HG02759 (cell line): Measurements from ENCODE around the gene FAM227B.
A peak's percentile ranks its signal among the peaks of the same experiment; 100 is the strongest.

Source experiments
- ATAC-seq: cut with Tn5 transposase; IDR thresholded peaks from one replicate; pipeline ENCODE4 v1.9.1; 2021; ENCODE audit warnings: mild to moderate bottlenecking, moderate library complexity; ENCODE audit not compliant: unreplicated experiment

Gene FAM227B

DNA sequence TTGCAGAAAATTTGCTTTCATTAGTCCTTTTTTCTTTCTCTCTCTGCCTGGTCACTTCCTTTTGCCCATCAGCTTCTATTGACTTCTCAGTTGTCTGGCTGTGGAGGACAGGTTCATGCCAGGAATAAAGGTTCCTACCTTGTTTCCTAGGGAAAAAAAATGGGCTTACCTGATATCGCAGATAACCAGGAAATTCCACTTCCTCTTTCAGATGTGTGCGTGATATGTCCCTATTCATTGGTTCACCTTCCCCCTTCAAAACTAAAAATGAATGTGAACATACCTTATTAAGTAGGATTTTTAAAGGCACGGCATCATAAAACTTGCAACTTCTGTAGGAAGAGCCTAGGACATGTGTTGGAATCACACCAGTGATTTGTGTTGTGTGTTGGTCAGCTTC, 317.6 kb downstream of the FAM227B start:
- ATAC-seq = no peak

DNA sequence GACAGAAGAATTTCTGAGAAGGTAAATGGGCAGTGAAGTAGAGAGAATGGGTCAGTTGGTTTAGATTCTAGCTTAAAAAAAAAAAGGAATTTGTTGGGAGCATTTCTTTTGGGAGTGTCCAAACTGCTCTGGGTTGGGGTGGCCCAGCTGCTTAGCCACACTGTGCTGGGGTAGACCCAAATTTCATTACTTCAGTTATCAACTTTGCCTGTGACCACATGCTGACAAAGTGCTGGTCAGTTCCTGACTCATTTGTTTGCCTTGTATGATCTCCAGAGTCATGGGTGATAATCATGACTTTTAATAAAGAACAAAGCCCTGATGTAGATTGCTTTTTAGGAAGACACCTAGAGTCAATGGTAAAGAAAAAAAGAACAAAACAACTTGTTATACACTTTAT, 319.1 kb downstream of the FAM227B start:
- ATAC-seq = no peak

DNA sequence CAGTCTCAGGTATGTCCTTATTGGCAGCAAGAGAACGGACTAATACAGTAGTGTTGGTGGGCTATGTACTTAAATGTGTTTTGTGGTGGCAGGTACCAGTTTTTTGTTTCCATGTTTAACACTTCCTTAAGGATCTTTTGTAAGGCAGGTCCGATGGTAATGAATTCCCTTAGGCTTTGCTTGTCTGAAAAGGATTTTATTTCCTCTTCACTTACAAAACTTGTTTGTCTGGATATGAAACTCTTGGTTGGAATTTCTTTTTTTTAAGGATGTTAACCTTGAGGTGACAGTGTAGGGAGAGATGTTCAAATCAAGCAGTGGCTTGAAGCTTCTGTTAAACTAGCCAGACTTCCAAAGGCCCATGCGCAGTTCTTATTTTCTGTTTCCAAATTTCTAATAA, 319.8 kb downstream of the FAM227B start:
- ATAC-seq = no peak

DNA sequence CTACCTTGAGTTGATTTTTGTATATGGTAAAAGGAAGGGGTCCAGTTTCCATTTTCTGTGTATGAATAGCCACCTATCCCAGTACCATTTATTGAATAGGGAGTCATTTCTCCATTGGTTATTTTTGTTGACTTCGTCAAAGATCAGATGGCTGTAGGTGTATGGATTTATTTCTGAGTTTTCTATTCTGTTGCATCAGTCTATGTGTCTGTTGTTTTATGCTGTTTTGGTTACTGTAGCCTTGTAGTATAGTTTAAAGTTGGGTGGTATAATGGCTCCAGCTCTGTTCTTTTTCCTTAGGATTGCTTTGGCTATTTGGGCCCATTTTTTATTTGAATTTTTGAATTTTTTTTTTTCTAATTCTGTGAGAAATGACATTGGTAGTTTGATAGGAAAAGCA, 323.0 kb downstream of the FAM227B start:
- no peak for ATAC-seq

DNA sequence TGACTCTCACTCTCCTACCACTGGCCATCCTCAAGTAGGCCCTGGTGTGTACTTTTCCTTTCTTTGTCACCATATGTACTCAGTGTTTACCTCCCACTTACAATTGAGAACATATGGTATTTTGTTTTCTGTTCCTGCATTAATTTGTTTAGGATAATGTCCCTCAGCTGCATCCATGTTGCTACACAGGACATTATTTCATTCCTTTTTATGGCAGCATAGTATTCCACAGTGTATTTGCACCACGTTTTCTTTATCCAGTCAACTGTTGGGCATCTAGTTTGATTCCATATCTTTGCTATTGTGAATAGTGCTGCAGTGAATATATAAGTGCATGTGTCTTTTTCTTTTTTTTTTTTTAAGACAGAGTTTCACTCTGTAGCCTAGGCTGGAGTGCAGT, 324.4 kb downstream of the FAM227B start:
- ATAC-seq = no peak

DNA sequence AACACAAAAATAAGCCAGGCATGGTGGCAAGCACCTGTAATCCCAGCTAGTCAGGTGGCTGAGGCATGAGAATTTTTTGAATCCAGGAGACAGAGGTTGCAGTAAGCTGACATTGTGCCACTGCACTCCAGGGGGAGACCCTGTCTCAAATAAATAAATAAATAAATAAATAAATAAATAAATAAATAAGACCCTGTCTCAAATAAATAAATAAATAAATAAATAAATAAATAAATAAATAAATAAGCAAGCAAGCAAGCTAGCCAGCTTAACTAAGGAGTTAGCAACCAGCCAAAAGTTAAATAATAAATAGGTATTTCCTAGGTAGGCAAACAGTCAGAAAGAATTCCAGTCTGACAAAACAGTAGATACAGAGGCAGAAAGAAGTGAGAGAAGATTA, 326.7 kb downstream of the FAM227B start:
- ATAC-seq = no peak

- no peak for ATAC-seq
Measured at GRCh38 chr15:49290191-49290590, 330.4 kb downstream of the FAM227B start.

DNA sequence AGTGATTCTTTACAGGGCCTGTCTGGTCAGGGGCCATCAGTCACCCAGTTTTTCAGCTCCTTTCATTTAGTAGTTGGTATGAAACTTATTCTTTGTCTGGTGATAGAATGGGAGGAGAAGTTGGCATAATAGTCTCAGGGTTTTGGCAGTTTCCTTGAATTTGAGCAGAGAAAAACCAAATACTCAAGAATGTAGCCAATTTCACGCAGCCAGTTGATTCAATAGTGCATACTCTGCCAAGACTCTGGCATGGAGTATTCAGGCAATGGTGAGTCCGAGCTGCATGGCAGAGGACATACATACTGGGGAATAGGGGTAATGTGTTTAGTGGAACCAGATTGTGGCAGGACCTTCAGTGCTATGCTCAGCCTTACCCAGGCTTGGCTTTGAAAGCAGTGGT, 332.2 kb downstream of the FAM227B start:
- no peak for ATAC-seq

- ATAC-seq = no peak
Measured at GRCh38 chr15:49287481-49287880, 333.1 kb downstream of the FAM227B start.

- no peak for ATAC-seq
Measured at GRCh38 chr15:49286649-49287404, 333.8 kb downstream of the FAM227B start.

DNA sequence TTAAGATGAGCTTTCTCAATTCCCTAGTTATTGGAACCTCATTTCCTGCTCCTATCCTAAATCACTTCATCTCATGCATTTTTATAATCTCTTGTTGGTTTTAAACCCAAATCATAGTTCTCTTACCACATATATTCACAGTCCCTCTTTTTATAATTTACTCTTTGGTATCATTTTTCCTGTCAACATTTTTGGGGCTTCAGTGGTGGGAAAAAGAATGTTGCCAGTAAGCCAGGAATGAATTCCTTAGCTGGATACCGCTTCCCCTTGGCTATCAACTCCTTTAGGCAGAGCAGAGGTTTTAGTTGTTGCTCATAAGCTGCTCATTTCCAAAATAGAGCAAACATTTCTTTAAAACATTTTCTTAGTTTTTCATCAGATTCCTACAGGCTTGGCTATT, 338.3 kb downstream of the FAM227B start:
- ATAC-seq = no peak

- peak; percentile 49 for ATAC-seq
Measured at GRCh38 chr15:49279521-49280456, 340.8 kb downstream of the FAM227B start.

DNA sequence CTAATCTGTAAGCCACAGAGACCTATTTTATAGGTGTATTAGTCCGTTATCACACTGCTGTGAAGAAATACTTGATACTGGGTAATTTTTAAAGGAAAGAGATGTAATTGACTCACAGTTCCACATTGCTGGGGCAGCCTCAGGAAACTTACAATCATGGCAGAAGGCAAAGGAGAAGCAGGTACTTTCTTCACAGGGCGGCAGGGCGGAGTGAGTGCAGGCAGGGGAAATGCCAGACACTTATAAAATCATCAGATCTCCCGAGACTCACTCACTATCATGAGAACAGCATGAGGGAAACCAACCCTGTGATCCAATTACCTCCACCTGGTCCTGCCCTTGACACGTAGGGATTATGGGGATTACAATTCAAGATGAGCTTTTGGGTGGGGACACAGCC, 341.9 kb downstream of the FAM227B start:
- ATAC-seq = no peak
